DND-41 (cell line): ENCODE results near the gene OGG1.

Experiments
- EZH2 ChIP-seq: IDR thresholded peaks from 3 replicates; pipeline ENCODE4 v1.6.1; 2012; ENCODE audit warnings: borderline replicate concordance, low read depth, mild to moderate bottlenecking, moderate library complexity, low read length, inconsistent platforms; ENCODE audit not compliant: severe bottlenecking
- TF ChIP-seq, protein P1 (sequence below): IDR thresholded peaks from 2 replicates; pipeline ENCODE4 v1.5.1; 2012; ENCODE audit warnings: borderline replicate concordance, low read length, moderate library complexity, mild to moderate bottlenecking; ENCODE audit not compliant: poor library complexity, severe bottlenecking; ENCODE audit errors: extremely low read depth

- TF ChIP-seq, protein P1, sequence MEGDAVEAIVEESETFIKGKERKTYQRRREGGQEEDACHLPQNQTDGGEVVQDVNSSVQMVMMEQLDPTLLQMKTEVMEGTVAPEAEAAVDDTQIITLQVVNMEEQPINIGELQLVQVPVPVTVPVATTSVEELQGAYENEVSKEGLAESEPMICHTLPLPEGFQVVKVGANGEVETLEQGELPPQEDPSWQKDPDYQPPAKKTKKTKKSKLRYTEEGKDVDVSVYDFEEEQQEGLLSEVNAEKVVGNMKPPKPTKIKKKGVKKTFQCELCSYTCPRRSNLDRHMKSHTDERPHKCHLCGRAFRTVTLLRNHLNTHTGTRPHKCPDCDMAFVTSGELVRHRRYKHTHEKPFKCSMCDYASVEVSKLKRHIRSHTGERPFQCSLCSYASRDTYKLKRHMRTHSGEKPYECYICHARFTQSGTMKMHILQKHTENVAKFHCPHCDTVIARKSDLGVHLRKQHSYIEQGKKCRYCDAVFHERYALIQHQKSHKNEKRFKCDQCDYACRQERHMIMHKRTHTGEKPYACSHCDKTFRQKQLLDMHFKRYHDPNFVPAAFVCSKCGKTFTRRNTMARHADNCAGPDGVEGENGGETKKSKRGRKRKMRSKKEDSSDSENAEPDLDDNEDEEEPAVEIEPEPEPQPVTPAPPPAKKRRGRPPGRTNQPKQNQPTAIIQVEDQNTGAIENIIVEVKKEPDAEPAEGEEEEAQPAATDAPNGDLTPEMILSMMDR, result no peak
- TF ChIP-seq EZH2, result no peak
These were observed 34.6 kb upstream of the OGG1 start for GRCh38 chr3:9715136-9715535.
